ENCODE measurements around the gene MDC1. TPM values are rescaled to one million over a fixed set of nuclear protein-coding genes. Genes with fewer than 3 reads are reported as not detected.

Gene MDC1
- total RNA-seq, 1 experiment from 2014 or later, result 77.6 TPM

DNA sequence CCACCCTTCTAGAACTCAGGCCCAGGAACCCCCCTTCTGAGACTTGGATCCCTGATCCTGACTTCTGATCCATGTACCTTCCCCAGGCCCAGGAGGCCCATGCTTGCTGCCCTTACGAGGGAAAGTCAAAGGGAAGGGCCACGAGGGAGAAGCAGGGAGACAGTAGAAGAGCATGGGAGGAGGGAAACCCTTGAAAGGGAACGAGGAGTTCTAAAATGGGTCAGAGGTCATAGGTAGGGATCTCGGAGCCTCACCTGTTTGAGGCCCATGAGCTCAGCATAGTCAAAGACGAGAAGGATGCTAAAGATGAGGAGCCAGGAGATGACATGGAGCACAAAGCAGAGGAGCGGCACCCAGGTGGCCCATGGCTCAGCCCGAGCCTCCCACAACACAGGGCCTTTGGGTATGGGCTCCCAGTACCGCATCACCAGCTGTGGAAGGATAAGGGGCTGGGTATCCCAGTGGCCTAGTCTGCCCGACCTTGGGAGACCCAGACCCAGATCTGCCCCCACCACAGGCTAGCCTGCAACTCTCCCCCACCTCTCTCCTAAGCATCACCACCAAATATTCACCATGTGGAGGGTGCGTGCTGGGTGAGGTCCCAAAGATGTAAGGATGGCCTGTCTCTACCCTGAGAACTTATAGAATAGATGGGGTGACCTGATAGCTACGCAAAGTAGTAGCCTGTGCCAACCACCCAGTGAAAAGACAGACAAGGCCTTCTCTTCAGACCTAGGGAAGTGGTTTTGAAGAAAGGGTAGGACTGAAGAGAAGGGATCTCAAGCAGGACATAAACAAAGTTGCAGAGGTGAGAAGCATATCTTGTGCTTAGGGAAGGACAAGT lies 27.8 kb downstream of the MDC1 start:
- Histone ChIP-seq H4K91ac (ENCODE audit: insufficient read length, low read depth, low read length) (no peak overlapping the region), H3K56ac (ENCODE audit: insufficient read length, low read depth, low read length) (no peak overlapping the region), H3K23ac (ENCODE audit: insufficient read length, low read depth, low read length) (no peak overlapping the region), H2BK15ac (ENCODE audit: low read depth, low read length) (no peak overlapping the region), H3K23me2 (ENCODE audit: insufficient read length, low read depth, low read length, poor library complexity, severe bottlenecking) (peaks cover 29% of the 10 kb centered on the region), H3K4me1 (ENCODE audit: insufficient read depth, low read length) (peaks cover 3% of the 10 kb centered on the region; the same call in 1 of the 2 replicates), H2BK12ac (ENCODE audit: insufficient read length, low read depth, low read length) (no peak overlapping the region), H3K27ac (ENCODE audit: insufficient read length, low read depth, low read length) (no peak overlapping the region), H2AFZ (ENCODE audit: low read length) (no peak overlapping the region), H3K27me3 (ENCODE audit: insufficient read depth, low read length) (no peaks in the 10 kb centered on the region), H4K8ac (replicated peaks; ENCODE audit: insufficient read length, low read depth, low read length) (no peak overlapping the region), H4K20me1 (ENCODE audit: control insufficient read depth, insufficient read depth, insufficient read length) (no peaks in the 10 kb centered on the region), H3T11ph (ENCODE audit: low read length) (no peak overlapping the region), H3K79me2 (ENCODE audit: insufficient read depth, low read length) (peaks cover 2% of the 10 kb centered on the region; the same call in 1 of the 2 replicates), H3K14ac (ENCODE audit: insufficient read depth, low read length) (no peak overlapping the region), H4K5ac (ENCODE audit: insufficient read length, low read depth, low read length) (no peak overlapping the region), H3K4me2 (ENCODE audit: insufficient read depth, insufficient read length, low read length) (peak overlapping the region; percentile 89), H3K9me3 (ENCODE audit: control insufficient read depth, low read depth, low read length) (no peaks in the 10 kb centered on the region), H3K4ac (ENCODE audit: low read depth, low read length) (no peak overlapping the region), H2AK5ac (ENCODE audit: insufficient read length, low read length) (no peak overlapping the region), H2BK20ac (ENCODE audit: low read depth, low read length, poor library complexity, severe bottlenecking) (no peak overlapping the region), H3K9ac (ENCODE audit: extremely low read depth, insufficient read length, low read length) (no peak overlapping the region), H3K79me1 (ENCODE audit: insufficient read depth, low read depth, low read length, poor library complexity, severe bottlenecking) (no peaks in the 10 kb centered on the region), H3K18ac (ENCODE audit: insufficient read length, low read depth, low read length) (no peak overlapping the region), H2BK120ac (ENCODE audit: low read depth, low read length, poor library complexity, severe bottlenecking) (no peak overlapping the region), H2BK5ac (ENCODE audit: insufficient read length, low read length) (no peak overlapping the region)
- Mint-ChIP-seq H3K4me3 (peak overlapping the region; percentile 88 to 90), H3K27ac (no peak overlapping the region), H3K36me3 (ENCODE audit: insufficient read depth in 1 of 3, low read depth in 3 of 3) (peaks cover 4 to 22% (median 15%) of the 10 kb centered on the region in 3 experiments; a peak in 5 of 7 replicates), H3K9me3 (no peaks in the 10 kb centered on the region), H3K4me1 (peaks cover 50 to 54% of the 10 kb centered on the region in 2 experiments), H3K27me3 (ENCODE audit: low read depth) (peaks cover 3% of the 10 kb centered on the region; the same call in 1 of the 2 replicates)
- no CpG with 5 or more reads among the region's 11 CpGs for WGBS (ENCODE audit: extremely low coverage, insufficient read length, low lambda C conversion rate)
- no peak for DNase-seq
- TF ChIP-seq CTCF (conservative IDR thresholded peaks at IDR 0.05), result no peak

Data from H9 (cell line).